ENCODE measurements around the gene TTBK1. TPM values are rescaled to one million over a fixed set of nuclear protein-coding genes. Genes with fewer than 3 reads are reported as not detected.

TTBK1 gene
- total and polyA plus RNA-seq, 12 donors, result 0.17 to 5.4 (median 0.65) TPM

- no peak overlapping the region for H3K27ac ChIP-seq
- peak; percentile 58 to 88 (median 80) for TF ChIP-seq CTCF (IDR thresholded peaks at IDR 0.05)
- no peak for TF ChIP-seq POLR2A (IDR thresholded peaks at IDR 0.05)
- H3K4me1 ChIP-seq (replicated peaks in 1 of 2), result peaks cover 6 to 13% of the 10 kb centered on the region in 2 donors
- 48 to 53% (median 51%) methylated on average over 10 to 12 of the region's 12 CpGs for WGBS, 4 donors
- H3K27me3 ChIP-seq, result no peaks in the 10 kb centered on the region
- H3K36me3 ChIP-seq (replicated peaks in 1 of 2), result no peaks in the 10 kb centered on the region
- no peaks in the 10 kb centered on the region for H3K9me3 ChIP-seq (replicated peaks in 1 of 3)
- H3K4me3 ChIP-seq, result no peak overlapping the region
- intact Hi-C loops (cut with DNase I), result loop anchor here in 1 of 2 donors (2.0 kb wide), 1 partner anchor 71 kb away; no protein-coding TSS in a partner anchor
- peak; percentile 78 to 91 (median 88) for DNase-seq
These were observed 20.3 kb downstream of the TTBK1 start for GRCh38 chr6:43263314-43264178.

DNA sequence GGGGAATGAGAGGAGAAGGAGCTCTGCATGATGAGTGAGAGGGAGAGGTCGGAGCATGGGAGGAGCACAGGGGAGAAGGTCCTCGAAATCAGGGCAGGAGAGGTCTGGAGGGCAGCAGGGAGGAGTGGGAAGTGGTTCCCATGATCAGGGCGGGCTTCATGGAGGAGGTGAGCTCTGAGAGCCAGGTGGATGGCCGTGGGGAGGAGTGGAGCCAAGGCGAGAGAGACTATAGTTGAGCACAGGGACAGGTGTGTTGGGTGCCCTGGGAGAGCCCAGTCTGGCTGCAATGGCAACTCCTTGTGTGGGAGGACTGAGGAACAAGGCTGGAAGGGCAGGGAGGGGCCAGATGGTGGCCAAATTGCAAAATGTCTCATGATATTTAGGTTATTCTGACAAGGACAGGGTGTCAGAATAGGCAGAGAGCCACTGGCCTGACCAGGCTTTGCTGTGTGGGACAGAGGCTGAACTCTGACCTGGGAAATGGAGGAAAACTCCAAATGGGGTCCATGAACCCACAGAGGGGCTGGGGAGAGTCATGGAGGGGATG is 21.4 kb downstream of the TTBK1 start:
- H3K4me3 ChIP-seq, result no peak overlapping the region
- no peak for TF ChIP-seq POLR2A (IDR thresholded peaks at IDR 0.05)
- no peak for TF ChIP-seq CTCF (IDR thresholded peaks at IDR 0.05)
- no peaks in the 10 kb centered on the region for H3K9me3 ChIP-seq (replicated peaks in 1 of 3)
- peaks cover 13 to 24% of the 10 kb centered on the region in 2 donors for H3K4me1 ChIP-seq (replicated peaks in 1 of 2)
- 80 to 90% (median 86%) methylated on average over 5 of the region's 5 CpGs for WGBS, 4 donors
- DNase-seq, result no peak
- no peaks in the 10 kb centered on the region for H3K27me3 ChIP-seq
- H3K27ac ChIP-seq, result no peak overlapping the region
- intact Hi-C loops (cut with DNase I), result loop anchor here in 1 of 2 donors (5.0 kb wide), 1 partner anchor 73 kb away; no protein-coding TSS in a partner anchor
- no peaks in the 10 kb centered on the region for H3K36me3 ChIP-seq (replicated peaks in 1 of 2)

GRCh38 chr6:43265564-43265963 is 22.3 kb downstream of the TTBK1 start:
- no peaks in the 10 kb centered on the region for H3K27me3 ChIP-seq
- intact Hi-C loops (cut with DNase I), result loop anchor here in 1 of 2 donors (5.0 kb wide), 1 partner anchor 72 kb away; no protein-coding TSS in a partner anchor
- no peak overlapping the region for H3K27ac ChIP-seq
- no peak for TF ChIP-seq CTCF (IDR thresholded peaks at IDR 0.05)
- no peak for TF ChIP-seq POLR2A (IDR thresholded peaks at IDR 0.05)
- H3K36me3 ChIP-seq (replicated peaks in 1 of 2), result no peaks in the 10 kb centered on the region
- H3K4me3 ChIP-seq, result no peak overlapping the region
- H3K9me3 ChIP-seq (replicated peaks in 1 of 3), result no peaks in the 10 kb centered on the region
- no peak for DNase-seq
- WGBS, 4 donors, result 88 to 90% (median 88%) methylated on average over 6 of the region's 6 CpGs
- peaks cover 13 to 26% of the 10 kb centered on the region in 2 donors for H3K4me1 ChIP-seq (replicated peaks in 1 of 2)

DNA sequence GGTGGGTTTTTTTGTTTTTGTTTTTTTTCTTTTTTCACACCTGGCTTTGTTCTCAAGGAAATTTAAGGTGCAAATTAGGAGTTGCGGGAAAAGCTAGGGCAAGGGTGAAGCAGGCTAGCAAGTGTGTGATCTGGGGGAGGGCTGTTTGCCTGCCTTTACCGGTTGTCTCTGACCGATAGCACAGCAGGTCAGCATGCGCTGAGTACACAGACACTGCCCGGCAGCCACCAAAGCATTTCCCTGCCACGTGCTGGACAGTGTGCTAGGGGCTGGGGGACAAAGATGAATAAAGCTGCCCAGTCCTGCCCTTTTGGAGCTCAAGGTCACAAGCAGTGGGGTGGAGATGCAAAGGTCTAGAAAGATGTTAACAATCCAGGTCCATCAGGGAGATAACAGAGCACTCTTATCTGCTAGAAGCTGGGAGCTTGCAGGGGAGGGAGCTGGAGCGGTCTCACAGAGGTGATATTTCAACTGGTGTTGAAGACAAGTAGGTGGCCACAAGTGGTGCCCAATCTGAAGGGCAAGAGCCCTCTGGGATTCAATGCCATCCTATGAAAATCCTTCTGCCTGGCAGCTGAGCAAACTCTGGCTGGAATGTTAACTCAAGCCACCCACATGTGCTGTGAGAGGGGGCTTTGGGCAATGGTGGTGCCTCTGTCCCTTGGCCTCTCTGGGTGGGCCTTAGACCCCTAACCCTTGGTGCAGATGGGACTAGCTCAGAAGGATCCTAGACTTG is 24.5 kb downstream of the TTBK1 start:
- Histone ChIP-seq H3K4me1 (replicated peaks in 1 of 2) (peaks cover 13 to 26% of the 10 kb centered on the region in 2 donors), H3K27ac (peak overlapping the region in 2 of 5 donors; percentile 22 to 45), H3K9me3 (replicated peaks in 1 of 3) (no peaks in the 10 kb centered on the region), H3K36me3 (replicated peaks in 1 of 2) (no peaks in the 10 kb centered on the region), H3K4me3 (no peak overlapping the region), H3K27me3 (no peaks in the 10 kb centered on the region)
- 44 to 57% (median 54%) methylated on average over 7 of the region's 7 CpGs for WGBS, 4 donors
- intact Hi-C loops (cut with DNase I), result loop anchor here in 1 of 2 donors (5.0 kb wide), 1 partner anchor 70 kb away; no protein-coding TSS in a partner anchor
- no peak for TF ChIP-seq POLR2A (IDR thresholded peaks at IDR 0.05)
- no peak for TF ChIP-seq CTCF (IDR thresholded peaks at IDR 0.05)
- DNase-seq, result peak in 4 of 7 donors; percentile 29 to 56 (median 51)
